ENCODE data around the gene APPBP2.
"Not testable (repeated sequence)": the region's sequence is repeated elsewhere in the genome, so short reads cannot be mapped to it uniquely, and the experiment has no call there.

The APPBP2 gene

DNA sequence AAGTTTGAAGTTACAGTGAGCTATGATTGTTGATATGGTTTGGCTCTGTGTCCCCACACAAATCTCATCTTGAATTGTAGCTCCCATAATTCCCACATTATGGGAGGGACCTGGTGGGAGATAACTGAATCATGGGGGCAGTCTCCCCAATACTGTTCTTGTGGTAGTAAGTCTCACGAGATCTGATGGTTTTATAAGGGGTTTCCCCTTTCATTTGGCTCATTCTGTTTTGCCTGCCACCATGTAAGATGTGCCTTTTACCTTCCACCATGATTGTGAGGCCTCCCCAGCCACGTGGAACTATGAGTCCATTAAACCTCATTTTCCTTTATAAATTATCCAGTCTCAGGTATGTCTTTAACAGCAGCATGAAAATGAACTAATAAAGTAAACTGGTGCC, 35.4 kb downstream of the APPBP2 start:
- DNase-seq, result not testable (repeated sequence)

DNA sequence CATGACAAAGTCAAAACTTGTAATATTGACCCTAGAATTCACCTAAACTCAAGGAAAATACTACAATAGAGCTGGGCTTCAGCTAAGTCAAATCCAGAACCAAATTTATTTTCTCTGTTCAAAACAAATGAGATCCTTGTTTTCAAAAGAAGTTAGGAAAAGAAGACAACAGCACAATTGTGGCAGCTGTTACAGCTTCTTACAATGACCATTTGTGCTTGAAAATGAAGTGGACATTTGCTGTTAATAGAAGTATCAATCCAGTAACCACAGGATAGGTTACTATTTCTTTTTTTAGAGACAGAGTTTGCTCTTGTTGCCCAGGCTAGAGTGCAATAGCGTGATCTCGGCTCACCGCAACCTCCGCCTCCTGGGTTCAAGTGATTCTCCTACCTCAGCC, 44.4 kb downstream of the APPBP2 start:
- no peak for DNase-seq

DNA sequence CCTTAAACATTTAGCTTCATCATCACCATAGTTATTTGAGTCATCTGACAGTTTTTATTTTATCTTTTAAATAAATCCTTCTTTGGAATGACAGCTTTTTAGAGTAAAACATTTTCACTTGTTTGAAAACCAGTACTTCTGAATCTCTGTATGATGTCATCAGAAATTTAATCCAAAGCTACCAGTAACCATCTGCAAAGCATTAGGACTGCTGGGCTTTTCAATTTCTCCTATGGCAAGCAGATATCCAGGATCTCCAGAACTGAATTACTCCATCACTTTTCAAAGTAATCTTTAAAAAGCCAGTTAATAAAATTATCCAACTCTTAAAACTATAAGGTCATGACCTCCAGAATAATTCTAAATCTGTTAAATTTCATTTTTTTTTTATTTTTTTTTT, 52.3 kb downstream of the APPBP2 start:
- DNase-seq, result no peak

DNA sequence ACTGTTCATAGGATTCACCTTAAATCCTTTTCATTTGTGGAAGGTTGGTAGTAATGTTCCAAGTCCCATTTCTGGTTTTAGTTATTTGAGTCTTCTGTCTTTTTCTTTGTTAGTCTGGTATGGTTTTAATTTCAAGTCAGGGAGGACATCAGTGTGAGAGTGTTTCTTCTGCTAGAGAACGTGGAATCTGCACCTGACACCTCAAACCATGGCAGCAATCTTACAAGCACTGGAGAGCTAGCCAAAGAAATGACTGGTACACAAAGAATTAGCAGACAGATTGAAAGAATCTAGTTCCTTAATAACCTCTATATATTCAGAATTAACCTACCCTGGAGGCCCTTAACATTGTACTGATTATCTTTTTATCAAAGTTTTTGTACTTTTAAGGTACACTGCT, 53.6 kb downstream of the APPBP2 start:
- DNase-seq, result no peak

DNA sequence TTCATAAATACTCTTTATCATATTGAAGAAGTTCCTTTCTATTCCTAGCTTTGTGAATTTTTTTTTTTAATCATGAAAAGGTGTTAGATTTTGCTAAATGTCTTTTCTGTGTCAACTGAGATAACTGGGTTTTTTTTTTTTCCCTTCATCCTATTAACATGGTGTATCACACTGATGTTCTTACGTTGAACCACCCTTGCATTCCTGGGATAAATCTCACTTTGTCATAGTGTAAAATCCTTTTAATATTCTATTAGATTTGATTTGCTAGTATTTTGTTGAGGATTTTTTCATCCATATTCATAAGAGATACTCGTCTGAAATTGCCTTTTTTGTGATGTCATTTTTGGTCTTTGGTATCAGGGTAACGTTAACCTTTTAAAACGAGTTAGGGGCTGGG, 54.6 kb downstream of the APPBP2 start:
- DNase-seq, result no peak

DNA sequence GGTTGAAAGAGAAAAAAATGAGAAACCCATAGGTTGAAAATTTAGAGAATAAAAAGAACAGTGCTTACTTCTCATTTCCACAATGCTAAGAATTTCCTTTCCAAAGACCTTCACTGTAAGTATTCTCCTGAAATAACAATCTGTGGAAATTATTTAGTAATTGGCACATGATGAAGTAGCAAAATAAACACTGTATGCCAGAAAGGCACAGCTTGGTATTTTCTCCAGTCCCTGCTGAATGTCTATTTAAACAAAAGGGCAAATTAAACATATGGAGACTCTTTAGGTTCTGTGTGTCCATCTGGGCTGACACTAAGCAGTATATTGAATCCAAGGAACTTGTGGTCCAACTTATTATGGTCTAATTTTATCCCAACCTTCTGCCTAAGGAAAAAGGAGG, 57.7 kb downstream of the APPBP2 start:
- DNase-seq, result no peak

DNA sequence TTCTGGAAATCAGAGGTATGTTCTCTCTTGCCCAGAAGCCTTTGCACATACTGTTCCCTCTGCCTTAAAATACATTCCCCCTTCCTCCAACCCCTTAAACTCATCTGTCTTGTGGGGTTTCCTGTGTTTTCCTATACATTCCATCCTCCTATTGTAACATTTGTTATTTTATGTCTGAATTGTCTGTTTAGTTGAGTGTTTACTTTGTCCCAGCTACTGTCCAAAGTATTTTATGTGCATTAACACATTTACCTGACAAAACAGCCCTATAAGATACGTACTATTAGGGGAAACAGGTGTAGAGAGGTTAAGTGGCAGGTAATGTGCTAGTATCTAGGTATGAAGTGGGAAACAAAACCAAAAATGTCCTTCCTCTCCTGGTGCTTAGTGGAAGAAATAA, 61.7 kb downstream of the APPBP2 start:
- no peak for DNase-seq

DNA sequence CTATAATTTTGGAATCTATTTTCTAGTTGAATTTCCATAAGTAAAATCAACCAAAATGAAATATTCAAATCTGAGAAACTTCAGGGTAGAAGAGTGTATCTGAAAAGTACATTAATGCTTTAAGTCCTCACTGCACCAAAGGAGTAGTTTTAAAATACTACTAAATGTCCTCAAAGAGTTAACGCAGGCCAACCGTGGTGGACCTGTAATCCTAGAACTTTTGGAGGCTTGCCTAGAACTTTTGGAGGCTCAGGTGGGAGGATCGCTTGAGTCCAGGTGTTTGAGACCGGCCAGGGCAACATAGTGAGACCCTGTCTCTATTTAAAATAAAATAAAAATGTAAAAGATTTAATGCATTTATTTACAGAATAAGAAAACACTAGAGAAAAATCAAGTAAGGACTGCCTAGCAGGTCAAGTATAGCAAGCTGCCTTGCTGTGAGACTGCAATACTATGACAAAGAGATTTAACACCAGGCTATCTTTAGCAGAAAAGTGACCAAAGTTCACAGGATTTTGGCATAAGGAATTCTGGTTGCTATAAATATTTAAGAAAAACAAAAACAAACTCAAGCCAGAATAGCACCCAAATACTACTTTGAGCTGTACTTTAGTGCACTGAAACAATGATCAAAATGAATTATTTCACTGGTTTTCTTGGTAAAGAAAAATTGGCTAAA, 62.7 kb downstream of the APPBP2 start:
- DNase-seq, result no peak

DNA sequence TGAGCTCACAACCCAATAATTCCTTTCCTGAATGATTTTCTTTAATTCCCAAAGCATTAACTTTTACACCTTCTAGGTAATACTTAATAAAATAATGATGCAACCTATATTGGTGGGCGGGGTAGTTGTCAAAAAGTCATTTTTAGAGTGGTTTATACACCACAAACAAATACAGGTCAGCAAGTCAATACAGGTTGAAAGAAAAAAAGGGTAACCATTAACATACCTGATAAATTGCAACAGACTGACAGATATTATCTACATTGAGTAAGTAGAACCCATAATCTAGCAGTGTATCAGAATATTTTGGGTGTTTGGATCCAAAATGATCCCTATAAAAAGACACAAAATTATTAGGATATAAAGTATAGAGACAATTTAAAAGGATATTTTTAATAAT, 64.5 kb downstream of the APPBP2 start:
- no peak for DNase-seq

DNA sequence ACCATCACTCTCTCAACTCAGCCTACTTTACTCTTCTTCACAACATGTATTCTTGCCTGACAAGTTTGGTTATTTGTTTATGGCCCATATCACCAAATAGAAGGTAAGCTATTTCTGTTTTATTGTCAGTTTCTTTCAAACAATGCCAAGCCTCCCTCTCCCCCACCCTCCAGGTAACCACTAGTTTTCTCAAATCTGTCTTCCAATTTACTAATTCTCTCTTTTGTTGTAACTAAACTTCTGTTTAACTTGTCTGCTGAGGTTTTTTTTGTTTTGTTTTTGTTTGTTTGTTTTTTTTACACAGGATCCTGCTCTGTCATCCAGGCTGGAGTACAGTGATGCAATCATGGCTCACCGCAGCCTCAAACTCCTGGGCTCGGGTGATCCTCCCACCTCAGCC, 68.9 kb downstream of the APPBP2 start:
- DNase-seq, result no peak

DNA sequence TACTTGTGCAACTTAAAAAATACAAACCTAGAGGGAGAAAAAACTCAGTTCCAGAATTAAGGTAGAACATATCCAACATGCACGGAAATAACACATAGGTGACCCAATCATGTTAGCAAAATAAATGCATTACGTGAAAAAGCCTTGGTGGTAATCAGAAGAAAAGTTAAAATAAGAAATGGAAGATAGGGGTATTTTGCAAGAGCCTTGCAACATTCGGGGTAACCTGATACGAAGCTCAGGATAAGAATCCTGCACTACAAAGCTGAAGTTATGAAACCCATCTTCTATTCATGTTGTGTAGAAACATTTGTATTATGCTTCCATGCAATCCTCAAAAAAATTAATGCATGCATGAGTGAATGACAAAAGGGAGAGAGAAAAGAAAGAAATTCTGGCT, 70.7 kb downstream of the APPBP2 start:
- DNase-seq, result no peak

DNA sequence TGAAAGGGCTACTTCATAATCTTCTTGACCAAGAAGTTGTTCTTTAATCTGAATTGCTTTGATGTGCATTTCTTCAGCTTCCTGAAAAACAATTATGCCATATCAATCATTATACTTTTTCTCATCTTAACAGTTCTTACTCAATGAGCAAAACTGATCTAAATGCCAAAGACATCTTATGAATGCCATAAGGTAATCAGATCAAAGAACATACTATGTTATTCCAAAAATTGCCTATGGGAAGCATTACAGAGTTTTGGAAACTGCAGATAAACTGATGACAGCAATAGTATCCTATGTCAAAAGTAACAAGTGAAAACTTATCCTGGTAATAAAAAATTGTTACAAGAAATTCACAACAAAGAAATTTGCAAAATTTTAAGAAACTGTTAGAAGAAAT, 74.1 kb downstream of the APPBP2 start:
- no peak for DNase-seq

DNA sequence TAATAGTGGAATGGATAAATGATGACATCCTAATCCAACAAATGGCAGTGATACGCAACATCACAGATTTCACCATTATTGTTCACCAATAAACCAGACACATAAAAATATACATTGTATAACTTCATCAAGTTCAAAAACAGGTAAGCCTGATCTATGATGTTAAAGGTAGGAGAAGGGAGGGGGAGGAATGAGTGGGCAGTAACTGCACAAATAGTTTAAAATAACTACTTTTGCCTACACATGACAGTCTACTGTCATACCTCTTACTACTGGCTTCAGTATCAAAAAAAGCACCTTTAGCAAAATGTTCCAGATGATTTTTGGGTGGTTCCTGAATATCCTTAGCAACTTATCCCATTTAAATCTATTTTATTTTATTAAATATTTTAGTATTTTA, 75.0 kb downstream of the APPBP2 start:
- DNase-seq, result no peak

DNA sequence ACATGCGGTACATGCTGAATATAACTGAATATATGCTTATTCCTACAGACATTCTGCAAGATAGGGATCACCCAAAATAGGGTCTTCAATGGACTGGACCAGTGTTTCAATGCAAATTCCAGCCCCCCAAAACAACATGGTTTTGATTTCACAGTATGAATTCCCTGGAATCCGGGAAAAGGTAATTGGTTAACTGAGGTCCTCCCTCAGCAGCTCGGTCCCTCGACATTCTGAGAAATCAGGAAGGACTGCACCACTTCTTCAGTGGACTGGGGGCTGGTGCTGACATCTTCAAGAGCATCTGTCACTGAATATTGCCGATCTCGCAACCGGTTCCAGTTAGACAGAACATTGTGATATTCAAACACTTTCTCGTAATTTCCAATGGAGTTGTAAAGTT, 78.7 kb downstream of the APPBP2 start:
- no peak for DNase-seq

DNA sequence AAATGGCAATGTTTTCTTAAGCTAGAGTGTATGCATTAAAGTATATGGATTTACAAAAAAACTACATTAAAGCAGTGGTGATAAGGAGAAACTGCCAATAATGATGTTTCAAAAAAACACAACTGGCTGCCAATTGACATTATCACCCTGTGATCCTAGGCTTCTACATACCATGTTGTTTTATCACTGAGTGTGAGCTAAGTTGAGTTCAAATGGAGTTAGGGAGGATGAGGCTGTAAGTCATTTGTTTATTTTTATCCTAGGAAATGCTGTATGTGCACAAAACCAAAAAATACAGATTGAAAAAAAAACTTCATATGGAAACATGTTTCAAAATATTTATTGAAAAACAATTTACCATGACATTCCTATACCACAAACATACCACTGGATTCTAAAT, 80.9 kb downstream of the APPBP2 start:
- DNase-seq, result no peak

DNA sequence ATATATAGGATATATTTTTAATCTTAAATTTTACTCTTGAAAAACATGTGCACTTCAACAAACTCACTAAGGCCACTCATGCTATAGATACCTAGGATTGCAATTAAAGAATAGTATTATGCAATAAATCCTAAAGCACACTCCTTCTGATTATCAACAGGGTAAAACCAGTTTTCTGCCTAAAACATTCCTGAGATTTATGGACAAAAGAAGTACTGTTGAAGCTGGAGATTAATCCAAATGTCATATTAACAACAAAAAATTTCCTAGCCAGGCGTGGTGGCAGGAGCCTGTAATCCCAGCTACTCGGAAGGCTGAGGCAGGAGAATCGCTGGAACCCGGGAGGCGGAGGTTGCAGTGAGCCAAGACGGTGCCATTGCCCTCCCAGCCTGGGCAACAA, 82.3 kb downstream of the APPBP2 start:
- DNase-seq, result no peak

DNA sequence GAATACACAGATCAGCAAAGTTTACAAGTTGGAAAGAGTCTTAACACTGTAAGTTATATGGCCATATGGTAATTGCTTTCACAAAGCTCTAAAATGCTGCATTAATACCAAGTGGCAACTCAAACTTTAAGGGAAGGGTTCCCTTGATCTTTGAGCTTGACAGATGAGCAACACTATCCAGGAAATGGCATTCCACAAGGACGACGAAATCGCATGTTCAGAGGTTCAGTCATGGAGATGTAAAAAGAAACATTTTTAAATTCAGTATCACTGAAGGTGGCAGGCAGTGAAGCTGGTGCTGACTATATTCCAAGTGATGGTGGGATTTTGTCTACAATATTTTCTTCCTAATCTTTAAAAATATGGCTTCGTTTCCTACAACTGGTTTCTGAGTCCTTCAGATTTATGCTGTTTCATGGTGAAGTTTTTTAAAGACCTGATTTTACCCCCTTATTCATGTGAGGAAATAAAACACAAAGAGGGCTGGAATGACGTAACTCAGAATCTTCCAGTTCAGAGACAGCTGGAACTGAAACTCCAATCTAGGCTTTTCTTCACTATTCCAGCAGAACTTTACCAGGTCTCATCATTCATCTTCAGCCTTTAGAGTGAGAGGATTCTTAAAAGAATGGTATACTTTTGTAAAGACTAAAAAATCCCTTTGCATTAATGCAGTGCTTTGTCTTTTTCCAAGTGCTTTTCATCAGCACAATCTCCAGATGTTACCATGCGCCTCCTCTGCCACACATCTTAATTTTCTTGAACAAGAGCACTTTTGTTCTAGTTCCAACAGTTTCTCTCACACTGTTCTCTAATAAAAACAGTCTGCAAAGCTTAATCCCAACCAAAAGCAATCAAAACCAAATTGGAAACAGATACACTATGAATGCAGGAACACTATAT, 83.5 kb downstream of the APPBP2 start:
- no peak for DNase-seq

DNA sequence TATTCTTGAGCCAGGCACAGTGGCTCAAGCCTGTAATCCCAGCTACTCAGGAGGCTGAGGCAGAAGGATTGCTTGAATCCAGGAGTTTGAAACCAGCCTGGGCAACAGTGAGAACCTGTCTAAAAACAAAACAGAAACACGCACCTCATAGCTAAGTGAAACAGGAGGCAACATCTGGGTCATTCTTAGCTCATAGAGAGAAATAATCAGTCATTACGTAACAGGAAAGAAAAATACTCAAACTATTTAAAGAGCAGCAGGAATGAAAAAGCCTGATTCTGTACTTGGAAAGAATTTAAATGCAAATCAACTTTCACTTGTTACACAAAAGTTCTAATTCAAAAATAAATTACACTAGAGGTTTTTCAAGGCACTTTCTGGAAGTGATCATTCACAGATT, 86.5 kb downstream of the APPBP2 start:
- DNase-seq, result peak; percentile 19

DNA sequence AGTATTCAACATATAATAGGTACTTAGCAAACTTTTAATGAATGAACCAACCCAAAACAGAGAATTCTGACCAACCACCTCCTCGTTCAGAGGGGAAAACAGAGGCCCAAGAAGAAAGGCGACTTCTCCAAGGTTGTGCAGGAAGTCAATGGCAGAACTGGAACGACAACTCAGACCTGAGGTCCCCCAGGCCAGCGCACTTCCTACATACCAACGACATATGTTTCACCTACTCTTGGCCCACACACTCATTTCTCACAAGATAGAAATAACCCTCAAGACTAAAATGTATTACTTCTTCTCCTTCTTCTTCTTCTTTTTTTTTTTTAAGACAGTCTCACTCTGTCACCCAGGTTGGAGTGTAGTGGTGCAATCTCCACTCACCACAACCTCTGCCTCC, 89.4 kb downstream of the APPBP2 start:
- DNase-seq, result no peak

DNA sequence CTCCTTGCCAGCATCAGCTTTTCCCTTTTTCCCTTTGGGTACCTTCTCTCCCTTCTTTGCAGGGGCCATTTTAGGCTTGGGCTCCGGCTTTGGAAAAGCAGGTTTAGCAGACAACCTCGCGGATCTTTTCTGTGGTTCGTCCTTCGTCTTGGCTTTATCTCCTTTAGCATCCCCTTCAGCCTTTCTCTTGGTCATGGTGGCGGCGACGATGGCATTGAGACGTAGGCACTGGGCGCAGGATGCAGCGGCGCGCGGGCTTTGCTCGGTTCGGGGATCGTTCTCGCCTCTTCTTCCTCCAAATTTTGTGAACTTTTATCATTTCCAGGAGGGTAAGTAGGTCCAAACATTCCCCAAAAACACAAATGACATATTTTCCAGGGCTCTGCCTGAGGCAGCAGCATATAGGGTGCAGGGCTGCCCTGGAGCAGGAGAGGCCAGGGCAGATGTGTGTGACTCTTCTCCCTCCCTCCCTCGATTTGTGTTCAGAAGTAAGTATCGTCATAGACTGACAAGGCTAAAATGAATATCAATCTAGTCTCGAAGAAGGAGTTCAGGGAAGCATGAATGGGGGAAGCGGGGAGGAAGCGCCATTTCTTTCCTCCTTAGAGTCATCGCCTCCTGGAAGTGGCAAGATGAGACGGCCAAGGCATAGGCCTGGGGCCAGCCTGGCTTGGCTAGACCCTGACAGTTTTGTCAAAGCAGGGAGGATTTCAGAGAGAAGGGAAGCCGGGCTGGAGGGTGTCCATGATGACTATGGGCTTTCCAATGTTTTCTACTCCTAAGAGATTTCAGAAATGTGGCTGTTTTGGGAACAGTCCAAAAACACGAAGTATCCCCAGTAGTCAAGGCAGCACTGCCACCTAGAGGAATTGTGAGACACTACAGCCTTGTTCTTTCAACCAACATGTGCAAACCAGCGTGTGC, 90.5 kb downstream of the APPBP2 start:
- peak; percentile 74 for DNase-seq

DNA sequence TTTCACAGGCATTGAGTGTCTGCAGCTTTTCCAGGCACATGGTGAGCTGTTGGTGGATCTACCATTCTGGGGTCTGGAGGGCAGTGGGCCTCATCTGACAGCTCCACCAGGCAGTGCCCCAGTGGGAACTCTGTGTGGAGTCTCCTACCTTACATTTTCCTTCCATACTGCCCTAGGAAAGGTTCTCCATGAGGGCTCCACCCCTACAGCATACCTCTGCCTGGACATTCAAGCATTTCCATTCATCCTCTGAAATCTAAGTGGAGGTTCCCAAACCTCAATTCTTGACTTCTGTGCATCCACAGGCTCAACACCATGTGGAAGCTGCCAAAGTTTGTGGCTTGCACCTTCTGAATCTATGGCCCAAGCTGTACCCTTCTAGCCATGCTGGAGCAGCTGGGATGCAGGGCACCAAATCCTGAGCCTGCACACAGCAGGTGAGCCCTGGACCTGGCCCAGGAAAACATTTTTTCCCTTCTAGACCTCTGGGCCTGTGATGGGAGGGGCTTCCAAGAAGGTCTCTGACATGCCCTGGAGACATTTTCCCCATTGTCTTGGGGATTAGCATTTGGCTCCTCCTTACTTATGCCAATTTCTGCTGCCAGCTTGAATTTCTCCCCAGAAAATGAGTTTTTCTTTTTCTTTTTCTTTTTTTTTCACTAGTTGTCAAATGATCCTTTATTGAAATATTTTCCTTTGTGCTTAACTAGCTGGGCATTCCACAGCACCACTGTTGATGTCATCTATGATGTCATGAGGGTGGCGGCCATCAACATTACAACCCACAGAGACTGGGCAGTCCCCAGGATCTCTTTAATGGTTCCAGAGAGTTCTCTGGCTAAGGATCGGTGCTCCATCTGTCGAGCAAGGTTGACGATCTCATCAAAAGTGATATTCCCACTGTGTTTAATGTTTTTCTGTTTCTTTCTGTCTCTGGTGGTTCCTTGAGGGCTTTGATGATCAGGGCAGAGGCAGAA, 92.7 kb downstream of the APPBP2 start:
- not testable (repeated sequence) for DNase-seq

DNA sequence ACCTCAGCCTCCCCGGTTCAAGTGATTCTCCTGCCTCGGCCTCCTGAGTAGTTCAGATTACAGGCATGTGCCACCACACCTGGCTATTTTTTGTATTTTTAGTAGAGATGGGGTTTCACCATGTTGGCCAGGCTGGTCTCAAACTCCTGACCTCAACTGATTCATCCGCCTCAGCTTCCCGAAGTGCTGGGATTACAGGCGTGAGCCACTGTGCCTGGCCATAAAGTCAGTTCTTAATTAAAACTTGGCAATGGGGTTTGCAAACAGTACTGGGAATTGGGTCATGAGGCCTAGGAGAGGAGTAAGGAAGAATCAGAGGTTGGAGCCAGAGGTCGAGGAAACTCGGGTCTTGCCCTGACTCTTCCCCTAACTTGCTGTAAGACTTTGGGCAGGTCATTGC, 95.5 kb downstream of the APPBP2 start:
- not testable (repeated sequence) for DNase-seq
